OCI-LY7 (cell line): ENCODE results near the gene SLC16A12. TPM values are rescaled to one million over a fixed set of nuclear protein-coding genes. Genes with fewer than 3 reads are reported as not detected.
"Not testable (repeated sequence)": the region's sequence is repeated elsewhere in the genome, so short reads cannot be mapped to it uniquely, and the experiment has no call there.

Experiments used
- BruUV-seq: library from RNA; stranded (reverse); fragments of 400-500 nt; replicated peaks from 2 replicates; lab custom pipeline; 2021; lab: Mats Ljungman, UMichigan
- CTCF ChIA-PET: fragments of 300-600 bp; sonication (Branson Sonifier 250); formaldehyde crosslinking; loops from one replicate; lab custom pipeline; 2022; ENCODE audit warnings: antibody characterized with exemption; ENCODE audit not compliant: unreplicated experiment; lab: Charles Lee
- POLR2A ChIA-PET: fragments of 300-600 bp; sonication (Branson Sonifier 250); formaldehyde crosslinking; loops from one replicate; lab custom pipeline; 2022; ENCODE audit warnings: antibody characterized with exemption; lab: Charles Lee
- DNase-seq: peaks from one replicate; pipeline ENCODE4 v3.0.0-alpha.2; 2015; ENCODE audit warnings: low spot score
- H2AFZ ChIP-seq: fragments of 200-600 bp; sonication (generic), shearing (Covaris generic); 2 replicates; pipeline ENCODE4 v1.6.1; 2014; ENCODE audit warnings: mild to moderate bottlenecking, antibody characterized with exemption, low read length, moderate library complexity
- H3K27ac ChIP-seq: fragments of 200-600 bp; sonication (generic); 2 replicates; pipeline ENCODE4 v1.5.1; 2014; ENCODE audit warnings: mixed run types, low read depth, mild to moderate bottlenecking, moderate library complexity, low read length, inconsistent platforms; ENCODE audit not compliant: poor library complexity, severe bottlenecking
- H3K36me3 ChIP-seq: fragments of 200-600 bp; sonication (generic); 2 replicates; pipeline ENCODE4 v1.6.1; 2014; ENCODE audit warnings: mild to moderate bottlenecking, antibody characterized with exemption, low read length, moderate library complexity, mixed read lengths; ENCODE audit not compliant: insufficient read depth
- H3K4me1 ChIP-seq: fragments of 200-600 bp; sonication (generic); 2 replicates; pipeline ENCODE4 v1.5.1; 2014; ENCODE audit warnings: mild to moderate bottlenecking, low read length; ENCODE audit not compliant: insufficient read depth, poor library complexity, severe bottlenecking
- H3K4me2 ChIP-seq: fragments of 200-600 bp; sonication (generic); 2 replicates; pipeline ENCODE4 v1.6.1; 2014; ENCODE audit warnings: mild to moderate bottlenecking, low read length
- H3K4me3 ChIP-seq: fragments of 200-600 bp; sonication (generic); 2 replicates; pipeline ENCODE4 v1.5.1; 2014; ENCODE audit warnings: mild to moderate bottlenecking, low read depth, low read length; ENCODE audit not compliant: poor library complexity, severe bottlenecking
- H3K79me2 ChIP-seq: fragments of 200-600 bp; sonication (generic); 2 replicates; pipeline ENCODE4 v1.6.1; 2016; ENCODE audit warnings: low read depth, mild to moderate bottlenecking, low read length, moderate library complexity, mixed read lengths; ENCODE audit not compliant: insufficient read depth
- H3K9me2 ChIP-seq: fragments of 200-600 bp; sonication (generic); 2 replicates; pipeline ENCODE4 v1.6.1; 2016; ENCODE audit warnings: mild to moderate bottlenecking, low read length, mixed read lengths; ENCODE audit not compliant: insufficient read depth
- H3K9me3 ChIP-seq: fragments of 200-600 bp; sonication (generic); 2 replicates; pipeline ENCODE4 v1.6.1; 2014; ENCODE audit warnings: mild to moderate bottlenecking, mixed run types, low read length, mixed read lengths
- H4K20me1 ChIP-seq: fragments of 200-600 bp; sonication (generic); 2 replicates; pipeline ENCODE4 v1.6.1; 2014; ENCODE audit warnings: mild to moderate bottlenecking, antibody characterized with exemption, low read length, moderate library complexity, mixed read lengths; ENCODE audit not compliant: insufficient read depth
- CTCF ChIP-seq: fragments of 200-600 bp; sonication (generic); conservative IDR thresholded peaks from 2 replicates; pipeline ENCODE4 v1.5.1; 2014; ENCODE audit warnings: mild to moderate bottlenecking, antibody characterized with exemption, low read length, moderate library complexity, mixed read lengths
- EZH2phosphoT487 ChIP-seq: fragments of 200-600 bp; sonication (generic); IDR thresholded peaks from 2 replicates; pipeline ENCODE4 v1.6.1; 2018; ENCODE audit warnings: low read depth, borderline replicate concordance, mild to moderate bottlenecking, mixed run types, antibody characterized with exemption, low read length, moderate library complexity, mixed read lengths
- intact Hi-C: fragments of 100-400 bp; cut with micrococcal nuclease; formaldehyde crosslinking; loops from one replicate; pipeline ENCODE4 v1.10.0; 2022; ENCODE audit not compliant: unreplicated experiment
- total RNA-seq, 2 experiments: library from RNA; depleted of rRNA in 1 of 2; stranded (reverse); fragments of >200 nt in 1 of 2; shearing (Covaris generic) in 1 of 2; gene quantifications; 2 replicates each; pipeline ENCODE4 v1.2.3, GENCODE V29; 2014 to 2022

Gene SLC16A12
- total RNA-seq, 2 experiments from 2014 or later, result not detected

GRCh38 chr10:89531359-89531758 is 4.0 kb downstream of the SLC16A12 start:
- Histone ChIP-seq H3K9me2 (no peaks in the 10 kb centered on the region), H2AFZ (no peak overlapping the region), H3K4me3 (no peak overlapping the region), H3K36me3 (no peaks in the 10 kb centered on the region), H4K20me1 (no peaks in the 10 kb centered on the region), H3K4me1 (no peaks in the 10 kb centered on the region), H3K27ac (no peak overlapping the region), H3K4me2 (no peak overlapping the region), H3K9me3 (no peaks in the 10 kb centered on the region), H3K79me2 (no peaks in the 10 kb centered on the region)
- ChIA-PET POLR2A (no interaction called here), CTCF (no interaction called here)
- no peak for DNase-seq
- BruUV-seq, result no TSS peak
- intact Hi-C loops, result no loop called here
- TF ChIP-seq CTCF (no peak), EZH2phosphoT487 (no peak)

GRCh38 chr10:89529711-89530110 is 5.7 kb downstream of the SLC16A12 start:
- H4K20me1 ChIP-seq, H2AFZ ChIP-seq, intact Hi-C loops, H3K9me3 ChIP-seq, BruUV-seq, H3K36me3 ChIP-seq, H3K4me3 ChIP-seq, H3K4me2 ChIP-seq, H3K9me2 ChIP-seq, H3K4me1 ChIP-seq, H3K79me2 ChIP-seq, DNase-seq, CTCF ChIA-PET, POLR2A ChIA-PET, H3K27ac ChIP-seq: not testable (repeated sequence)

GRCh38 chr10:89526358-89526757 is 9.0 kb downstream of the SLC16A12 start:
- intact Hi-C loops, result no loop called here
- no TSS peak for BruUV-seq
- no peak overlapping the region for H3K4me2 ChIP-seq
- no peaks in the 10 kb centered on the region for H3K4me1 ChIP-seq
- H3K9me2 ChIP-seq, result no peaks in the 10 kb centered on the region
- ChIA-PET POLR2A (interaction anchor here (0.7 kb wide), 1 partner anchor 291 kb away, joined by 4 read pairs; no protein-coding TSS in a partner anchor), CTCF (no interaction called here)
- no peak overlapping the region for H3K4me3 ChIP-seq
- no peaks in the 10 kb centered on the region for H3K9me3 ChIP-seq
- no peak for DNase-seq
- no peaks in the 10 kb centered on the region for H3K79me2 ChIP-seq
- H4K20me1 ChIP-seq, result no peaks in the 10 kb centered on the region
- no peak overlapping the region for H2AFZ ChIP-seq
- no peak overlapping the region for H3K27ac ChIP-seq
- no peak for TF ChIP-seq EZH2phosphoT487
- no peak for TF ChIP-seq CTCF
- H3K36me3 ChIP-seq, result no peaks in the 10 kb centered on the region
